ENCODE results near the gene PRR5L.

PRR5L gene

DNA sequence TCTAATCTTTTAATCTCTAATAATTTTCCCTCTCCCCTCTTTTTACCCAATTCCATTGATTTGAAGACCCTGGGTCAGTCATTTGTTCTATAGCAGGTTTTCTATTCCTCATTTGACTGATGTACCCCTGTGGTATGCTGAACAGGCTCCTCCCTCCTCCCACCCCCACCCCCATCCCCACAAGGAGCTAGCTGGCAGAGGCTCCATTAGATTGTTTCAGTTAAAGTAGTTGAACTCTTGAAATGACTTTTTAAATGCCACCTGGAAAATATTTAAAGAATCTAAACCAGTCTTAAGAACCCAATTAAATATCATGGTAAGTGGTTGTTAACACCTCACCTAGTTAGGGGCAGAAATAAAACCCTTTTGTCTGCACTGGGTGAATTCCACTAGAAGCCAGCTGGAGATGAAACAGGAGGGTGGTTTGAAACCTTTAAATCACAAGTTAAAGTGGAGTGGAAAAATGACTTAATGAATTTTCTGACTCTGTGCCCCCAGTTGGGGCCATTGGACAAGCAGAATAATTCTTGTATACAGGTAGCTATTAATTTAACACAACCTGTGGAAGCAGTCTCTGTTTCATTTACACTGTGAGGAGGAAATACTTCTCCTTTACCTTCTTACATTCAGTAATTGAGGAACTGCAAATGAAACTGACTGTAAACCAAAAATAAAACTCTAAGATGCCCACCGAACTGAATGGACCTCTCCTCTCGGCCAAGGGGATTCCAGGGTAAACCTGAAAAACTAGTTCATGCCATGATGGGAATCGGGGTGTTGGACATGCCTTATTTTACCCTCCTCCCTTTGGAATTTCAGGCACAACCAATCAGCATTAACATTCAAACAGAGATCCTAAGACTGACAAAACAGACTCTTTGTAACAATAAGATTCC is 30.7 kb downstream of the PRR5L start:
- DNase-seq (ENCODE audit: low spot score): no peak

DNA sequence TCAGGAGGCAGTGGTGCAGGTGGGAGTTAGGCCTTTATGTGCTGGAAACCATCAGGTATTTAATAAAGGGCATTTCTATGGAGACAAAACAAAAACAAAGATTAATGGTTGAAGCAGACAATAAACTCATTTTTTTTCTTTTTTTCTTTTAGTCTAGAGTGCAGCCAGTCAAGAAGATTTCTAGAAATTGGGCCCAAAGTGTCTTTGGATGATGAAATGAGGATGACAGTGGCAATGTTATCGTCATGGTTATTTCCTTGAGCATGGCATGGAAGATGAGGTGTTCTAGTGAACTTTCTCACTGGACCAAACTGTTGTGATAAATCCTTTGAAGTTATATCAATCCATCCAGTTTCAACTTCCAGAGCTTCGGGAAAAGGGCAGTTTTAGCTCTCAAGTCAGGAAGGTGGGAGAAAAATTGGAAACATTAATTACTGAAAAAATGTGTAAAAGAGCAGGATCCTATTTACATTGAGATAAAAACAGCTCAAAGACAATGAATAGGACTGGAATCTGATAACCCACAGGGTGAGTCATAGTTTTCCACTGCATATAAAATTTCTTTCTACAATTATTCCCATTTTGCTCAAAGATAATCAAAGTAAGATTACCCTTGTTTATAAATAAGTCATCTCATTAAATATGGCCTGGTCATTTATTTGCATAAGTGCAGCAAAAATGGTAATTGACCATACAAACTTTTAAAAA is 33.0 kb downstream of the PRR5L start:
- DNase-seq (ENCODE audit: low spot score): no peak

DNA sequence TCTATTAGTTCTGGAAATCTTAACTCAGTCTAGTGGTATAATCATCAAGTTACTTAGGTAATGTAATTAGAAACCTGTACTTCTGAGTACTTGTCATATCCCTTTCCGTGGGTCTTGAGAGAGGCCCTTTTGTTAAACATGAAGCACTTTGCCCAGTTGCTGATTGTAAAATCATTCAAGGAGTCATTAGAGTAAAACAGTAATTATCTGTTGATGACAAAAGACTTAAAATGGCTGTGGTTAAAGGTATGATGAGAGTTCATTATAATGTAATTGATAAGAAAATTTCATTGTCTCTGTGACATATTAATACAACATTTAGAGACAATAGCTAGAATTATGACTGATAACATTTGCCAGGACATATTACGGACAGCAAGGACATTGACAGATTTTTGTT is 34.3 kb downstream of the PRR5L start:
- no peak for DNase-seq (ENCODE audit: low spot score)

DNA sequence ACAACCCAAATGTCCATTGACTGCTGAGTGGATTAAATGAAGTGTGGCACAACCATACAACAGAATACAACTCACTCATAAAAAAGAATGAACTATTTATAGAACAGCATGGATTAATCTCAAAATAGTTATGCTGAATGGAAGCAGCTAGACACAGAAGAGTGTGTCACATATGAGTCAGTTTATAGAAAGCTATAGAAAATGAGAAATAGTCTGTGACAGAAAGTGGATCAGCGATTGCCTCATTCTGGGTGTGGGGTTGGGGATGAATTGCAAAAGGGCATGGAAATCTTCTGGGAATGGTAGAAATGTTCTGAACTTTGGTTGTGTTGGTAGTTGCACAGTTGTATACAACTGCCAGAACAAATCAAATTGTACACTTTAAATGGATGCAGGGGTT is 37.4 kb downstream of the PRR5L start:
- DNase-seq (ENCODE audit: low spot score): no peak

DNA sequence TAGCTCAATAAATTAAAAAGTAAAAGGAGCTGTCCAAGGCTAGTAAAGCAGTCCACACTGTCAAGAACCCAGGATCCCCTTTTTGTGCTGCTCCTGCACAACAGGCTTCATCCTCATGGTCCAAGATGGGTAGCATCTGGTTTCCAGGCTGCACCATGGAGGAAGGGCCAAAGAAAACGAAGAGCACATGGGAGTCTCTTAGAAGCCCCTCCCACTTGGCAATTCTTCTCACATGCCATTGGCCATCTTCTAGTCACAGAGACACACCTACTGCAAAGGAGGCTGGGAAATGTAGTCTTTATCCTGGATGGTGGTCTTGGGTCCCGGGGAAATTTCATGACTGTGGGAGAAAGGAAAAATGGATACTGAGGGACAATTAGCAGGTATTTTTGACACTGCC is 37.8 kb downstream of the PRR5L start:
- no peak for DNase-seq (ENCODE audit: low spot score)

DNA sequence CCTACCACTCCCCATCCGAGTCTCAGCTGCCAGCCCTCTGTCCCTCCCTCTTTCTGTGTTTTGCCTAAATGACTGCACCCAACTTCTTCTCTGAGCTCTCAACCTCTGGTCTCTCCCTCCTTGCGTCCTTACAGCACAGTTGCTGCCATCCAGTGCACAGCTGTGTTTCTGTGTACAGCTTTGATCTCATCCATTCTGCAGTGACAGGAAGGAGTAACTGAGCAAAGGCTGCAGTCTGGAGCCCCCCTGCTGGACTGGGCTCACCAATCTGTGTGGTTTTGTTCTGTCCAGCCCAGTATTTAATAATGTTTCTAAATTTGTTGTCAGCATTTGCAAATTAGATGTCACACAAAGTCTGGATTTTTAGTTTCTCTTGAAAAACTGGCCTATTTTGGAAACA is 43.8 kb downstream of the PRR5L start:
- no peak for DNase-seq (ENCODE audit: low spot score)

DNA sequence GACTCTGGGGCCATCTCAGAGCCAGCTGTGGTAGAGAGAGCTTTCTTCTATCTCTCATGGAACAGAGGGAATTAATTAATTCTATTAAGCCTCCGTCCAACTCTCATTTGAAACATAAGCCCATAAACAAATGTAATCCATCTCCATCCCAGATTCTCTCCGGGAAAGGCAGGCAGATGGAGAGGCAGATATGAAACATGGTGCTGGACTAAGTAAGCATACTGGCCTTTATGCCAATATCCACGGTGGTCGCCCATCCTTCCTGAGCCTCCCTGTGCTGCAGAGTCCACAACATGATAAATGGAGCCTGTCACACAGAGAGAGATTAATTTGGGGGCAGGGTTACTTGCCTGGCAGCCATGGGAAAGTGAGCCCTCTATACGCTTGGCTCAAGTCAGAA is 44.8 kb downstream of the PRR5L start:
- no peak for DNase-seq (ENCODE audit: low spot score)

DNA sequence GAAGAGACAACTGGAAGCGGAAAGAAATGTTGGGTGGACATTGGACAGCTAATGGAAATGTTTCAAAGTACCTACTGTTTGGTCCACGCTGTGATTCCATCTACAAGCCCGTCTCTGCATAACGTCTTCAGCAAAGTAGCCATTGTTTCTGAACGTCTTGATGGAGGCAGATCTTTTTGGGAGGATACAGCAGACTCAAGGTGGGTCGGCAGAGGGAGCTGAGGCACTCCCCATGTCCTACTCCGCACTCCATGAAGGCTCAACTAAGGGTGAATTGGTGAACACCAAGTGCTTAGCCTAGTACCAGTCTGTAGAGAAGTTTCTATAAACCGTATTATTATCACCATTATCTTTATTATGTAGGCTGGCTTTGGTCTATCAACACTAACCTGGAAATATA is 45.8 kb downstream of the PRR5L start:
- DNase-seq (ENCODE audit: low spot score): no peak

DNA sequence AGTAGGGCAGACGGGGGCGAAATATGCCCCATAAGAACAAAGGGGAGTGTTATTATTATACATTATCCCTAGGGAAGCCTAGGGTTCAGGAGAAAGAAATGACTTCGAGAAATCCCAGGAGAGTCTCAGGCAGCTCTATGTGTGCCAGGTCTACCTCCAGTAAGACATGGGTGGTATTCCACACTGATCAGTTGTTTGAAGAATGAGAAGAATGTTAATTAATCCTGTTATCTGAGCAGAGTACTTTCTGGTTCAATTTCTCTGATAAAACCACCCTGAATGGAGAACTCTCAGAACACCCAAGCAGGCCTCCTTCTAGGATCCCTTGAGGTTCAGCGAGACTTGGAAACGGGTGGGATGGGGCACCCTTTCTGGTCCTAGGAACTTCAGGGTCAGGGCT is 46.2 kb downstream of the PRR5L start:
- DNase-seq (ENCODE audit: low spot score): no peak

DNA sequence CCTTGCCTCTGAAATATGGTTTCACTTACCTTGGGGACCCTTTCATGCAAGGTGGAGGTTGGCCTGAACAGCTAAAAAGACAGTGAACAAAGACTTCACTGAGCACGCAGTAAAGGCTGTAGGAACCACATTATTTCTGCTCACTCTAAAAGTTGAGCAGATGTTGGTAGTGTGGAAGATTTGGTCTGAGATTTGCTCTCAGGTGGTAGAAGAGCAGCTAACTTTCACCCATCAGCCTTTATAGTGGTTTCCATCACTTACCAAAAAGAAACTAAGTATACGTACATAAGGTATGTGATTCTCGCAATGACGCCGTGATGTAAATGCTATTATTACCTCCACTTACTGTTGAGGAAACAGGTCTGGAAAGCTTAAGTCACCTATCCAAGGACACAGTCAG is 47.3 kb downstream of the PRR5L start:
- DNase-seq (ENCODE audit: low spot score): no peak

DNA sequence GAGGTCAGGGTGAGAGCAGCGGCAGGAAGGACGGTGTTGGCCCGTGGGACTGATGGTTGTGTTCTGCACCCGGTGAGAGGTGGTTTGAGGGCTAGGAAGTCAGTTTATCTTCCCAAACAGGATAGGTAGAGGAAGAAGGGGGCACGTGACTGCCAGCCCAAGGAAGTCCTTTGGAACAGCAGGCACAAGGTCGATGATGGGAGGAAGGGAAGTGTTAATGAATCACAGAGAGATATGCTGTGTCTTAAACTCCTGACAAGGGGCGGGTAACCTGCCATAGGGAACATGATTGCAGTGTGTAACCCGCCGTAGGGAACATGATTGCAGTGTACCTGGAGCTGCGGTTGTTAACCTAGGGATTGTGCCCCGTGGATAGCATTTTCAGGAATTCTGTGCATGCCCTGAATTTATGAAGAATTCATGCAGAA is 49.0 kb downstream of the PRR5L start:
- no peak for DNase-seq (ENCODE audit: low spot score)

DNA sequence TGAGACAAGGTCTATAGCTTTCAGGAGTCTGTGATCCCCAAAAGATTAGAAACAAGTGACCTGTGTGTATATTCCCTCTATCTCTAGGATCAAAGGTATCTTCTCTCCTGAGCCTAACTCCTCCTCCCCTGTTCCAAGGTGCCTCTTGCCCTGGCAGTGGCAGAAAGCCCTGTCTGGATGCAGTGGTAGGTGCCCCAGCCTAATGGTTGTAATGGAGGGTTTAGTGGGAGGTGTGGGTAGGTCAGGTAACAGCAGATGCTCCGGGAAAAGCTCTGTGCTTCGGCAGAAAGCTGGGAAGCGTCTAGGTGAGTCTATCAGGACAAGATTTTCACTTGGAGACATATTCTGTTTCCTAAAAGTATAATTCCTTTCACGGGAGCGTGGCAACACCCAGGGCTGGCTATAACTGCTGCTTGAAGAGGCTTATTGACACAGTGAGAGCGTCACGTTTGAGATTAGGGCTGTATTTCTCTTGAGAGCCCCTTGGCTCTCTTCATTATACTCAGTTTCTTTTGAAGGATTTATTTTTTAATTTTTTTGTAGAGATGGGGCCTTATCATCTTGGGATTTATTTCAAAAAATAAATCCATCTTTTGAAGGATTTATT is 49.5 kb downstream of the PRR5L start:
- DNase-seq (ENCODE audit: low spot score): no peak

DNA sequence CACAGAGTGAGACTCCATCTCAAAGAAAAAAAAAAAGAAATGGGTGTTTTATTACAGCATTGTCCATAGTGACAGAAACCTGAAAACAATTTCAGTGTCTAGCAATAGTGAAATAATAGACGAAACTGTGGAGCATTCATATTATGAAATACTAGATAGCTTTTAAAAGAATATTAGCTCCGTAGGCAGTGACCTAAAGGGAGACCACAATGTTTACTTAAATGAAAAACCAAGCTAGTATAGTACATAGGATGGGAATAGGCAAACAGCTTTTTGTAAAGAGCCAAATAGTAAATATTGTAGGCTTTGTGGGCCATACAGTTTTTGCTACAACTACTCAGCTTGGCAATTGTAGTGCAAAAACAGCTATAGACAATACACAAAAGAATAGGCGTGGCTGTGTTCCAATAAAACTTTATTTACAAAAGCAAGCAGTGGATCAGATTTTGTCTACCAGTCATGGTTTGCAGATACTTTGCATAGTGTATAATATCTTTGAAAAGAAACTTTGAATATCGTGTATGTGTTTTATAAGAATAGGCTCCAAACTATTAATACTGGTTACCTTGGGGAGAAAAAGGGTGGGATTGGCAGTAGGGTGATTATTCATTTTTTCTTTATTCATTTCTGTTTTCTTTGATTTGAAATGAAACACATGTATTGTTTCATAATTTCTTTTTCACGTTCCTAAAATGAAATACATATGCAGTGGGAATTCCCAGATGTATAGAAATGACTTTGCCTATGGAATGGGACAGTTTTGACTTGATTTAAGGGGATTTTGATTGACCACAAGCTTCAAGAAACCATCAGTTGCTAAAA is 50.7 kb downstream of the PRR5L start:
- no peak for DNase-seq (ENCODE audit: low spot score)

DNA sequence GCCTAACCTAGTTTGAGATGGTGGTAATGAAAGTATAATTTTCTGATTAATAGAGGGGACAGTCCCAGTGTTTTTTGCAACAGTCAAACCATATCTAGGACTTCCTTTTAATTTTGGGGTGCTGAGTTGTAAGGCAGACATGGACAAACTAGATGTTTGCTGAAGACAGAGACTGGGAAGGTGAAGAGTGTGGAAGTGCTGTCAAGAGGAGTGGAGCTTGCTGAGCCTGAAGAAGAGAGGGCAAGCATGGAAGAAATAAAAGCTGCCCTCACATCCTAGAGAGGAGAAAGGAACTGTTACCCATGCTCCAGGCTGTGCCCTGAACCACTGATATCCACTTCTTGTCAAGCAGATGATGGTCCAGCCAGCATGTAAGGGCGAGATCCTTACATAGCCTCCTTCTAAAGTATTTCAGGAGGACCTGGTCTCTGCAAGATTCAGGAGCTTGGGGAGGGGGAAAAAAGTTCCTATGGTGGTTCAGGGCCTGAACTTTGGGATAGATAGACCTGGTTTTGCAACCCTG is 51.4 kb downstream of the PRR5L start:
- no peak for DNase-seq (ENCODE audit: low spot score)

DNA sequence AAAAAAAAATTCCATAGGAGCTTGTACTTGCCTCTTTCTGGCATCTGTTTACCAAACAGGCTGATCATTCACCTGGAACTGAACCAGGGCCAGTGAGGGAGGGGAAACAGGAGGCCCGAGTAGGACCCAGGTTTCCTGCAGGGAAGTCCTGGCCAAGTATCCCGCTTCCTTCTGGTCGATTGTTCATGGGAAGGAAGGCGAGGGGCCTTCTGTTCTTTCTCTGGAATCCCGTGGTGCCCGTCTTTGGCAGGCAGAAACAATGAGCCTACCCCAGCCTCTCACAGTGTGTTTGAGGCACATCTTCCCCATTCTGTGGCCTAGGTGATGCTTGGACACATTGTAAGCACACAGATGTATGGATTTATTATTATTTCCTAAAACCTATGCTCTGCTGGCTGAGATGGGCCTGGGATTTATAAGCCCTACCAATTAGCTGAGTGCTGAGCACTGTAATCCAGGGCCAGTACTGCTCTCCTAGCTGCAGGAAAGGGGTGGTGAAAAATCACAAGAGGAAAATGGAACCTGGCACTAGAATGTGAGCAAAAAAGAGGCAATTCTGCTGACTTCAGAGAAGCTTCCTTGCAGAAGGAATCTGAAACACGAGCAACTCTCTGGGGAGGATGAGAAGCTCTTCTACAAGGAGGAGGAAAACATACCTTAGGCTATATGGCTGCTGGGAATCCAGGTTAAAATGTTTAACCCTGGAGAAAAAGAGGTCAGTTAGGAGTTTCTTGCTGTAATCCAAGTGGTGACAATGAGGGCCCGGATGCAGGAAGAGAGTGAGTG is 53.5 kb downstream of the PRR5L start:
- DNase-seq (ENCODE audit: low spot score): no peak

DNA sequence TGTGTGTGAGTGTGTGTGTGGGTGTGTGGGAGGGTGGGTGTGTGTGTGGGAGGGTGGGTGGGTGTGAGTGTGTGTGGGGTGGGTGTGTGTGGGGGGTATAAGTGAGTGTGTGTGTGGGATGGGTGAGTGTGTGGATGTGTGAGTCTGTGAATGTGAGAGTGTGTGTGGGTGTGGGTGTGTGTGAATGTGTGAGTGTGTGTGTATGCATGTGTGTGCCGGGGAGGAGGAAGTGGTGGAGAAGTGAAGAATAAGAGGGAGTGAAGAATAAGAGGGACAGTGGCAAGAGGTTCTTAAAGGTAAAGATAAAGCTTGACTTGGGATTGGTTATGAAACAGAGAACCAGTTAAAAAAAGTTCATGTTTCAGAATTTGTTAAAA is 54.0 kb downstream of the PRR5L start:
- no peak for DNase-seq (ENCODE audit: low spot score)

DNA sequence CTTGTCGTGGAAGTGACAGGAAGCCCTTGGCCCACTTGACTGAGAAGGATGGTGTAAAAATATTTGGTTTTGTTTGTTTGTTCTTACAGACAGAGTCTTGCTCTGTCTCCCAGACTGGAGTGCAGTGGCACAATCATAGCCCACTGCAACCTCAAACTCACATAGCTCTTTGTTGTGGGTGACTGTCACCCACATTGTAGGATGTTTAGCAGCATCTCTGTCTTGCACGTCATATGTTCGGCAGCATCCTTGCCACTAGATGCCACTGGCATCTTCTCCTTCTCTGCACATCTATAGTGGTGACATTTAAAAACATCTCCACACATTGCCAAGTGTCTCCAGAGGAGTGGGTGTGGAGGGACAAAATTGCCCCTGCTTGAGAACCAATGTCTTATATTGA is 56.8 kb downstream of the PRR5L start:
- DNase-seq (ENCODE audit: low spot score): no peak

DNA sequence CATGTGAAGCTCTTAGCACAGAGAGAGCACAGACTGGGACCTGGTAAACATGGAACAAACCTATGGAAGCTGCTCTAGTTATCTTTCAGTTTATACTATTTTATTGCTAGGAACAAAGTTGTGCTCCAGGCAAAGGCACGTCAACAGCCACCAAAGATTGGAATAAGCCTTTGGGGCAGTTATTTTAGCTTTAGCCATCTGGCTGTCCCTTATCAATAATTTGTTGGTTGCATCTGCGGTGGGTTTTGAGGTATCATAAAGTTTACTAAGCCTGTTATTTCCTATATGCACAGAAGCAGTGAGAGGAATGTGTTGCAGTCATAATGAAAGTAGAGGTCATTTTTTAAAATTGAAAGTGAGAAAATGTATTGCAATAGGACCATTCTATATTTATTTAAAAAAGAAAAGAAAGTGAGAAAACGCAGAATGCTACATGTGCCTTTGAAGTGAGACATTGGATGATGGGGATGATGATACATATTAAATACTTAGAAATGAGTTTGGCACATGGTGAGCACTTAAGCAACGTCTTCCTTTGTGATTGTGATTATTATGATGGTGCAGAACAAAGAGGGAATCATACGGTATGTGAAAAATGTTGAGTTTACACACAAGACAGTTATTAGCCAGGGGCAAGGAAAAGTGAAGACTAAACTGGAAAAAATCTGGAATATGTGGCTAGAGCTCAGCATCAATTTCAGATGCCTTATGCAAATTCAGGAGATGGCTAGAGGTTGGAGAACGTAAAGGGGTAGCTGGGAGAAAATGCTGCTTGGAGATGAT is 58.3 kb downstream of the PRR5L start:
- no peak for DNase-seq (ENCODE audit: low spot score)

DNA sequence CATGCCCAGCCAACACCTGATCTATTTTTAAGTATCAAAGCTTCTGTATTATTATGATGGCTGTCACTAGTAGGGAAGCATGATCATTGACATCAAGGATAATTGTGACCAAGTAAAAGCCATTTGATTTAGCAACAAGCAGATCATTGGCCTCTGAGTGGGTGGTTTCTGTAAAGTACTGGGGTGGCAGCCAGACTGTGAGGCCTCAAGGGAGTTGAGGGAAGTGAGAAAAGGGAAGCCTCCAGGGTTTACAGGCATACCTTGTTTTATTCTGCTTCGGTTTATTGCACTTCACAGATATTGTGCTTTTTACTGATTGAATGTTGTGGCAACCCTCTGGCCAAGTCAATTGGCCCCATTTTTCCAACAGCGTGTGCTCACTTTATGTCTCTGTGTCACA is 60.1 kb downstream of the PRR5L start:
- no peak for DNase-seq (ENCODE audit: low spot score)

DNA sequence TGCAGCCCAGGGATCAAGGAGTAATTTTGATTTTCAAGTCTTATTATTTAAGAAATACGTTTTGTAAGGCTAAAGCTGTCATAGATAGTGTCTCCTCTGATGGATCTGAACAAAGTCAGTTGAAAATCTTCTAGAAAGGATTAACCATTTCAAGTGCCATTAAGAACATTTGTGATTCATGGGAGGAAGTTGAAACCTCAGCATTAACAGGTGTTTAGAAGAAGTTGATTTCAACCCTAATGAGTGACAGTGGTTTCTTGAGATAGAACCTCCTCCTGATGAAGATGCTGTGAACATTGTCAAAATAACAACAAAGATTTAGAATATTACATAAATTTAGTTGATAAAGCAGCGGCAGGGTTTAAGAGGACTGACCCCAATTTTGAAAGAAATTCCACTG is 61.7 kb downstream of the PRR5L start:
- no peak for DNase-seq (ENCODE audit: low spot score)

DNA sequence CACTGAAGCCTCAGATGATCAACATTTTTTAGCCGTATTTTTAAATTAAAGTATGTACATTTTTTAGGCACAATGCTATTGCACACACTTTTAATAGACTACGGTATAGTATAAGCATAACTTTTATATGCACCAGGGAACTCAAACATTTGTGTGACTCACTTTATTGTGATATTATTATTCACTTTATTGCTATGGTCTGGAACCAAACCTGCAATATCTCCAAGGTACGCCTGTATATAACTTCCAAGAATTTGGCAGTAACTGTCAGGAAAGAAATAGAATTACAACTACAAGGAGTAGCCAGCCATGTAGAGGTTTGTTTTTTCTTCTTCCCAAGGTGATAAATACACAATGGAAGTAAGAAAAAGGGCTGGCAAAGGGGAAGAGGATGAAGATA is 62.3 kb downstream of the PRR5L start:
- no peak for DNase-seq (ENCODE audit: low spot score)

Data from HuH-7 (cell line).